Rectal smooth muscle tissue (tissue), 1 donor: Measurements from ENCODE around the gene SCAMP3.
A peak's percentile ranks its signal among the peaks of the same experiment; 100 is the strongest.

Experiments
- H3K27ac ChIP-seq: one replicate; pipeline ENCODE4 v1.7.0; 2013; ENCODE audit warnings: low read depth, low read length, inconsistent platforms
- H3K27me3 ChIP-seq: one replicate; pipeline ENCODE4 v1.7.0; 2013; ENCODE audit warnings: low read length; ENCODE audit not compliant: control insufficient read depth, insufficient read depth
- H3K36me3 ChIP-seq: one replicate; pipeline ENCODE4 v1.7.0; 2013; ENCODE audit warnings: low read length; ENCODE audit not compliant: control insufficient read depth, insufficient read depth
- H3K4me1 ChIP-seq: one replicate; pipeline ENCODE4 v1.7.0; 2013; ENCODE audit warnings: low read length; ENCODE audit not compliant: control insufficient read depth, insufficient read depth
- H3K4me3 ChIP-seq: one replicate; pipeline ENCODE4 v1.7.0; 2013; ENCODE audit warnings: low read length
- H3K9ac ChIP-seq: one replicate; pipeline ENCODE4 v1.7.0; 2013; ENCODE audit warnings: low read length

Gene SCAMP3

DNA sequence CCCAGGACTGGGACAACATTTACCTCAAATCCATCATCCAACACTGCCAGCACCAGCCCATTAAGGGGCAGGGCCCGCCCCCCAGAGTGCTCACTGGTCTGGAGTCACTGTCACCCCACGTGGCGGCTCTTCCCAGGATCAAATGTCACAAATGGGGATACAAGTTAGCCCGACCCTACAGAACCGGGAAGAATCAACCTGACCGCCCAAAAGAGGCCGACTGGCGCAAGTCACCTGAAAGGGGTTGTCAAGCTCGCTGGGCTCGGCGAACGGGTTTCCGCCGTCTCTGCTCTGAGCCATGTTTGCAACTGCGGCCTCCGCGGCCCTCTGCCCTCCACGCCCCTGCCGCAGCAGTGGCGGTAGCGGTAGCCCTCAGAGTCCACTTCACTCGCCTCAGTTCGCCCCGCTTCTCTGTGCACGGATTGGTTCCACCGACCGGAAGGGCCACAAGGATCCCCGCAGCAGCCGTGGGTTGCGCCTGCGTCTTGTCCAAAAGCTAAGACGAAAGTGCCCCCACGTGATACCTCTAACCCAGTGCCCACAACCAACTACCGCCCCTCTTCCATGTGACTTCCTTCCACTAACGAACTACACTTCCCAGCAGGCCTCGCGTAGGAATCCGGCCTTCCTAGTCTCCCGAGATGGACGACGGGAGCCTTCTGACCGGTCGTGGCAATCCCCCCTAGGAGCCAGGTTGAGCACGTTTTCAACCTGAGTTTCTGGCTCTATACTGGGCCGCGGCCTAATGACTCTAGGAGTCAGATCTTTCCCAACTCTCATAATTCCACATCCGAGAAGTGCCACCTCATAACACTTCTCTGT lies at the start of gene SCAMP3:
SCAMP3 (minus strand) TSS at position 509 of the 822 bp plus-strand sequence; CDS start at position 300, 209 bp downstream.
- H3K27ac ChIP-seq, result peak within 1 kb of the TSS; percentile 77
- peak within 1 kb of the TSS; percentile 98 for H3K4me3 ChIP-seq
- H3K9ac ChIP-seq, result peak within 1 kb of the TSS; percentile 74
- H3K4me1 ChIP-seq, result peaks cover 8% of the 10 kb centered on the region
- no peaks in the 10 kb centered on the region for H3K27me3 ChIP-seq
- H3K36me3 ChIP-seq, result peaks cover 27% of the 10 kb centered on the region

GRCh38 chr1:155309423-155310021 lies 47.4 kb upstream of the SCAMP3 start:
- peak overlapping the region; percentile 99 for H3K9ac ChIP-seq
- peak overlapping the region; percentile 99 for H3K4me3 ChIP-seq
- H3K36me3 ChIP-seq, result peaks cover 4% of the 10 kb centered on the region
- peak overlapping the region; percentile 83 for H3K27ac ChIP-seq
- no peaks in the 10 kb centered on the region for H3K27me3 ChIP-seq
- H3K4me1 ChIP-seq, result no peaks in the 10 kb centered on the region

DNA sequence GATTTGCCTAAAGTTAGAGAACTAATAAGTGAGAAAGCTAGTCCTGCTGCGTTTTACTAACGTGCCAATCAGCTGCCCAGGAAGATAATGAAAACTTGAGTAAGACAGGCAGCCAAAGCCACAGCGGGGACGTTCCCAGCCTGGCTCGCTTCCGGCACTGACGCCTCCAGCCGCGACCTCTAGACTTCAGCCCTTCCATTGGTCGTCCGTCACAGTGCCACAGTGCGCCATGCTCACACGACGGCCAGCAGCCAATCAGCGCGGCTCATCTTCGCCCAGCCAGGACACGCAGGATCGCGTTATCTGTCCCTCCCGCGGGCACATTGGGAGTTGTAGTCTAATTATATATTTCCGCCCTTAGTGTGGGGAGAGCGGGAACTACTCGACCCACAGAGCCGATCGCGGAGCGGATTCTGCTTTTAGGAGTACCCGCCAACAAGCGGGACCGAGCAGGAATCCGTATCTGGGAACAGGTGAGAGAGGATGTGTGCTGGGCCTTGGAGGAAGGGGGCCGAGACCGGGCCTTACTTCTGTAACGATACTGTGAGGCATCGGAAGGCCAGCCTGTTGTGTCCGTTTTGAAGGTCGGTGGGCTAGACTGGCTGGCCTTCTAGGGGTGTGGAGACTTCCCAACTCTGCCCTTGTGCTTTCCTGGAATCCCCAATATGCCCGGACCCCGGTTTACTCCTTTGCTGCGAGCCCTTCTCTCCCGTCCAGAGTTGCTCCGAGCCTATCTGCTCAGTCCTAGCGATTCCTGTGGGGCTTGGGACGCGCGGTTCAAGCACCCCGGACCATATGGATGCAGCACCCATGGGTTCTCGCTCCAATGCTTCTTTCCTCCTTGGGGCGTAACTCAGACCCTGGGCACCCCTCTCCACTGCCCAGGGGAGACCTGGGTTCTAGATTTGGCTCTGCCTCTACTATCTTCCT lies 46.6 kb upstream of the SCAMP3 start, which contains the start of gene FDPS:
FDPS (plus strand) TSS at position 374 of the 930 bp plus-strand sequence. CDS start 924 bp downstream, outside the sequence.
- peaks cover 4% of the 10 kb centered on the region for H3K36me3 ChIP-seq
- H3K4me3 ChIP-seq, result peak within 1 kb of the TSS; percentile 99
- H3K27ac ChIP-seq, result peak within 1 kb of the TSS; percentile 91
- H3K27me3 ChIP-seq, result no peaks in the 10 kb centered on the region
- no peaks in the 10 kb centered on the region for H3K4me1 ChIP-seq
- peak within 1 kb of the TSS; percentile 99 for H3K9ac ChIP-seq

GRCh38 chr1:155307247-155307740 lies 45.1 kb upstream of the SCAMP3 start:
- no peak overlapping the region for H3K27ac ChIP-seq

DNA sequence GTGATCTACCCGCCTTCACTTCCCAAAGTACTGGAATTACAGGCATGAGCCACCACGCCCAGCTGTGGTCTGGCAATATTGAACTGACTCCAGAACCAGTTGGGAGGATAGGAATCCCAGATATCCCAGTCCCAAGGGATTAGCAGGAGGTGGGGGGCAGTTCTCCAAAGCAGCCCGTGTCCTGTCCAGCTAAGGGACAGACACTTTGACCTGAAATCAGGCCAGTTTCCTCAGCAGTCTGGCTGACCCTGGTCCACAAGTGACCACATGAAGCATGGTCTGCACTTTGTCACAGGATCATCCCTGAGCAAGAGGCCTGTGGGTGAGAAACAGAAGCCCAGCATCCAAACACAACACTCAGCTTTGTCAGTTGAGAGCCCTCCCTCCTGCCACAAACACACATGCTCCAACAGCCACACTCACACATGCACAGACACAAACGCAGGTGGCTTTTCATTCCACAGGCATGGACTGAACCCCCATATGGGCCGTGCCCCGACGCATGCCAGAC lies 43.8 kb upstream of the SCAMP3 start:
- no peak overlapping the region for H3K4me3 ChIP-seq
- H3K27ac ChIP-seq, result no peak overlapping the region
- no peak overlapping the region for H3K9ac ChIP-seq
- H3K27me3 ChIP-seq, result no peaks in the 10 kb centered on the region
- H3K36me3 ChIP-seq, result no peaks in the 10 kb centered on the region
- H3K4me1 ChIP-seq, result no peaks in the 10 kb centered on the region

More at GRCh38 chr1:155307247-155307740, 45.1 kb upstream of the SCAMP3 start:
- Histone ChIP-seq H3K36me3 (no peaks in the 10 kb centered on the region), H3K4me3 (no peak overlapping the region), H3K4me1 (no peaks in the 10 kb centered on the region), H3K9ac (no peak overlapping the region), H3K27me3 (no peaks in the 10 kb centered on the region)

- H3K9ac ChIP-seq, result no peak overlapping the region
- no peak overlapping the region for H3K4me3 ChIP-seq
- no peaks in the 10 kb centered on the region for H3K36me3 ChIP-seq
- no peaks in the 10 kb centered on the region for H3K27me3 ChIP-seq
- no peaks in the 10 kb centered on the region for H3K4me1 ChIP-seq
- no peak overlapping the region for H3K27ac ChIP-seq
Measured at GRCh38 chr1:155304558-155305063, 42.5 kb upstream of the SCAMP3 start.

- H3K4me1 ChIP-seq, result no peaks in the 10 kb centered on the region
- no peak within 1 kb of the TSS for H3K4me3 ChIP-seq
- H3K27ac ChIP-seq, result no peak within 1 kb of the TSS
- no peaks in the 10 kb centered on the region for H3K36me3 ChIP-seq
- H3K27me3 ChIP-seq, result no peaks in the 10 kb centered on the region
- H3K9ac ChIP-seq, result no peak within 1 kb of the TSS
Measured at GRCh38 chr1:155301342-155301841, 39.2 kb upstream of the SCAMP3 start, which contains the start of gene PKLR. PKLR (minus strand) TSS chr1:155301438; CDS start chr1:155301395, 43 bp downstream.

GRCh38 chr1:155300553-155301329 lies 38.6 kb upstream of the SCAMP3 start:
- no peak overlapping the region for H3K4me3 ChIP-seq
- no peaks in the 10 kb centered on the region for H3K4me1 ChIP-seq
- H3K27ac ChIP-seq, result no peak overlapping the region
- H3K9ac ChIP-seq, result no peak overlapping the region
- H3K27me3 ChIP-seq, result peaks cover 3% of the 10 kb centered on the region
- no peaks in the 10 kb centered on the region for H3K36me3 ChIP-seq

GRCh38 chr1:155300024-155300423 lies 37.9 kb upstream of the SCAMP3 start:
- Histone ChIP-seq H3K9ac (no peak overlapping the region), H3K4me3 (no peak overlapping the region), H3K27ac (no peak overlapping the region)

GRCh38 chr1:155297384-155297783 lies 35.2 kb upstream of the SCAMP3 start:
- H3K36me3 ChIP-seq, result no peaks in the 10 kb centered on the region
- H3K27me3 ChIP-seq, result peaks cover 8% of the 10 kb centered on the region
- H3K9ac ChIP-seq, result no peak overlapping the region
- no peak overlapping the region for H3K27ac ChIP-seq
- H3K4me1 ChIP-seq, result no peaks in the 10 kb centered on the region
- no peak overlapping the region for H3K4me3 ChIP-seq

More at GRCh38 chr1:155300024-155300423, 37.9 kb upstream of the SCAMP3 start:
- H3K27me3 ChIP-seq, result peaks cover 5% of the 10 kb centered on the region
- H3K36me3 ChIP-seq, result no peaks in the 10 kb centered on the region
- no peaks in the 10 kb centered on the region for H3K4me1 ChIP-seq

DNA sequence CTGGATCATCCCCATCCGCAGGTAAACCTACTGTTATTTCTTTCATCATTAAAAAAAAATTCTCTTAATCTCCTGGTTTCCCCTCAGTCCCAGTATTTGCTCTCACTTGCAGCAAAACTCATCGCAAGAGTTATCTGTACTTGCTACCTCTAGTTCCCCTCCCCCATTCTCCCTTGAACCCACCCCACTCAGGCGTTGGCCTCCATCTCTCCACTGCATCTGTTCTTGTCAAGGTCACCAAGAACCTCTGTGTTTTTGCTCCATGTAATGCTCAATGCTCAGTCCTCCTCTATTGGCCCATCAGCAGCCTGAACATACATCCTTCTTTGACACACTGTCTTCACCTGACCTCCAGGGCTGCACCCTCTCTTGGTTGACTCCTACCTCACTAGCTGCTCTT lies 34.5 kb upstream of the SCAMP3 start:
- Histone ChIP-seq H3K36me3 (no peaks in the 10 kb centered on the region), H3K9ac (no peak overlapping the region), H3K4me3 (no peak overlapping the region), H3K27ac (no peak overlapping the region), H3K27me3 (peaks cover 8% of the 10 kb centered on the region), H3K4me1 (no peaks in the 10 kb centered on the region)
